Trophoblast cell (in vitro differentiated cells and primary cell): ENCODE results near the gene UCK2.

Source experiments
- DNase-seq, 2 donors: peaks; one replicate each; pipeline ENCODE4 v3.0.0-alpha.2; 2016
- H2AFZ ChIP-seq: 2 replicates; pipeline ENCODE4 v1.6.1; 2013; ENCODE audit warnings: low read length, moderate library complexity, mild to moderate bottlenecking; ENCODE audit not compliant: insufficient read depth, poor library complexity
- H2AK5ac ChIP-seq: 2 replicates; pipeline ENCODE4 v1.6.1; 2013; ENCODE audit warnings: mild to moderate bottlenecking, low read length
- H2BK120ac ChIP-seq: 2 replicates; pipeline ENCODE4 v1.6.1; 2013; ENCODE audit warnings: low read length, mild to moderate bottlenecking, moderate library complexity; ENCODE audit not compliant: insufficient read depth, poor library complexity
- H2BK12ac ChIP-seq: 2 replicates; pipeline ENCODE4 v1.6.1; 2013; ENCODE audit warnings: mild to moderate bottlenecking, low read length, moderate library complexity
- H2BK5ac ChIP-seq: 2 replicates; pipeline ENCODE4 v1.6.1; 2013; ENCODE audit warnings: low read length, low read depth, moderate library complexity, mild to moderate bottlenecking; ENCODE audit not compliant: poor library complexity
- H3K14ac ChIP-seq: 2 replicates; pipeline ENCODE4 v1.6.1; 2013; ENCODE audit warnings: mild to moderate bottlenecking, low read length
- H3K18ac ChIP-seq: 2 replicates; pipeline ENCODE4 v1.6.1; 2013; ENCODE audit warnings: mild to moderate bottlenecking, low read length
- H3K23ac ChIP-seq: 2 replicates; pipeline ENCODE4 v1.6.1; 2013; ENCODE audit warnings: low read length
- H3K27ac ChIP-seq: 2 replicates; pipeline ENCODE4 v1.5.1; 2013; ENCODE audit warnings: low read depth, mild to moderate bottlenecking, inconsistent platforms, low read length, moderate library complexity
- H3K27me3 ChIP-seq: 2 replicates; pipeline ENCODE4 v1.6.1; 2013; ENCODE audit warnings: inconsistent platforms, mild to moderate bottlenecking, low read length, moderate library complexity; ENCODE audit not compliant: insufficient read depth
- H3K36me3 ChIP-seq, 2 experiments: 1 replicate in 1 of 2; 2 replicates in 1 of 2; pipeline ENCODE4 v1.6.1; 2013; ENCODE audit warnings: low read length in 2 of 2, mild to moderate bottlenecking in 2 of 2, moderate library complexity in 1 of 2; ENCODE audit not compliant: insufficient read depth in 2 of 2, control insufficient read depth in 1 of 2
- H3K4ac ChIP-seq: 2 replicates; pipeline ENCODE4 v1.6.1; 2013; ENCODE audit warnings: low read depth, mild to moderate bottlenecking, low read length, moderate library complexity
- H3K4me1 ChIP-seq, 2 experiments: 1 replicate in 1 of 2; 2 replicates in 1 of 2; pipeline ENCODE4 v1.6.1; 2013; ENCODE audit warnings: low read length in 2 of 2, mild to moderate bottlenecking in 2 of 2, moderate library complexity in 1 of 2; ENCODE audit not compliant: insufficient read depth in 2 of 2, control insufficient read depth in 1 of 2
- H3K4me2 ChIP-seq: 2 replicates; pipeline ENCODE4 v1.6.1; 2013; ENCODE audit warnings: inconsistent platforms, mild to moderate bottlenecking, low read length, moderate library complexity
- H3K4me3 ChIP-seq: 2 replicates; pipeline ENCODE4 v1.5.1; 2013; ENCODE audit warnings: mild to moderate bottlenecking, low read depth, low read length, inconsistent platforms
- H3K79me1 ChIP-seq: one replicate; pipeline ENCODE4 v1.6.1; 2013; ENCODE audit warnings: low read length
- H3K79me2 ChIP-seq: 2 replicates; pipeline ENCODE4 v1.6.1; 2013; ENCODE audit warnings: low read length, mild to moderate bottlenecking; ENCODE audit not compliant: control insufficient read depth, insufficient read depth, poor library complexity
- H3K9ac ChIP-seq: 2 replicates; pipeline ENCODE4 v1.6.1; 2013; ENCODE audit warnings: mild to moderate bottlenecking, low read length
- H3K9me3 ChIP-seq: 2 replicates; pipeline ENCODE4 v1.6.1; 2013; ENCODE audit warnings: low read depth, mild to moderate bottlenecking, control low read depth, inconsistent platforms, low read length; ENCODE audit not compliant: insufficient read depth
- H4K12ac ChIP-seq: 2 replicates; pipeline ENCODE4 v1.6.1; 2013; ENCODE audit warnings: low read depth, mild to moderate bottlenecking, low read length, moderate library complexity
- H4K8ac ChIP-seq: 2 replicates; pipeline ENCODE4 v1.6.1; 2013; ENCODE audit warnings: low read depth, mild to moderate bottlenecking, low read length, moderate library complexity
- H4K91ac ChIP-seq: one replicate; pipeline ENCODE4 v1.6.1; 2013; ENCODE audit warnings: low read depth, mild to moderate bottlenecking, low read length, moderate library complexity
- WGBS: extraction: QIAGEN DNeasy Blood & Tissue Kit; methylation state at CpG from one replicate; pipeline ENCODE4 v1.1.7; 2013; ENCODE audit warnings: missing lambda C conversion rate; ENCODE audit not compliant: insufficient read length, insufficient coverage; ENCODE audit errors: extremely low coverage; 5-methylcytosine and 5-hydroxymethylcytosine counted together

Gene UCK2

GRCh38 chr1:165873481-165873880 is 46.1 kb downstream of the UCK2 start:
- no peaks in the 10 kb centered on the region for H3K79me2 ChIP-seq
- no peaks in the 10 kb centered on the region for H3K27me3 ChIP-seq
- no peak overlapping the region for H3K4ac ChIP-seq
- no peak overlapping the region for H2AK5ac ChIP-seq
- H2AFZ ChIP-seq, result no peak overlapping the region
- no peak overlapping the region for H4K12ac ChIP-seq
- peaks cover 2 to 9% of the 10 kb centered on the region in 2 experiments for H3K4me1 ChIP-seq
- no peak overlapping the region for H2BK120ac ChIP-seq
- H3K27ac ChIP-seq, result no peak overlapping the region
- no peak overlapping the region for H3K4me2 ChIP-seq
- H2BK5ac ChIP-seq, result no peak overlapping the region
- no peaks in the 10 kb centered on the region for H3K36me3 ChIP-seq
- H3K9ac ChIP-seq, result no peak overlapping the region
- DNase-seq, result no peak
- no CpG with 5 or more reads among the region's 5 CpGs for WGBS
- no peak overlapping the region for H3K23ac ChIP-seq
- no peak overlapping the region for H3K18ac ChIP-seq
- no peak overlapping the region for H4K91ac ChIP-seq
- H3K79me1 ChIP-seq, result no peaks in the 10 kb centered on the region
- no peak overlapping the region for H3K14ac ChIP-seq
- H2BK12ac ChIP-seq, result no peak overlapping the region
- H4K8ac ChIP-seq, result no peak overlapping the region
- H3K4me3 ChIP-seq, result no peak overlapping the region
- H3K9me3 ChIP-seq, result no peaks in the 10 kb centered on the region

DNA sequence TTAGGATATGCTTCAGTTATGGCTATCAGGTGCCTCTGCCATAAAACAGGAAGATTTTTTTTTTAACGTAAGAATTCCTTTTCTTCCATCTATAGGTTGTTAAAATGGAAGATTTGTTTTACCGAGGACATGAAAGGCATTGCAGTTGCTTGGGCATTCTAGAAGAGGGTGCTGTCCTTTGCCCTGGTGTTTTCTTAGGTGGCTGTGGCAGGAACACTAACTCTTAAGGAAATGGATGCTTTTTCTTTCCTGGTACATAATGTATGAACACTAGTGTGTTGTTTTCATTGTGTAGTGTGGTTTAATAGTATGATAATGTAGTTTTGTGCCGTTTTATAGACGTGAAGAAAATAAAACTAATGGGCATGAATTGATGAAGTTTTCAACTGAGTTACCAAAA is 47.2 kb downstream of the UCK2 start:
- DNase-seq, result no peak
- H2AK5ac ChIP-seq, result no peak overlapping the region
- H3K79me1 ChIP-seq, result no peaks in the 10 kb centered on the region
- no peaks in the 10 kb centered on the region for H3K36me3 ChIP-seq
- no peaks in the 10 kb centered on the region for H3K79me2 ChIP-seq
- 100% methylated on average over 2 of the region's 4 CpGs for WGBS
- no peak overlapping the region for H2AFZ ChIP-seq
- H3K18ac ChIP-seq, result no peak overlapping the region
- peaks cover 2 to 9% of the 10 kb centered on the region in 2 experiments for H3K4me1 ChIP-seq
- no peak overlapping the region for H3K4ac ChIP-seq
- no peak overlapping the region for H2BK12ac ChIP-seq
- no peak overlapping the region for H3K27ac ChIP-seq
- no peak overlapping the region for H4K8ac ChIP-seq
- H3K9ac ChIP-seq, result no peak overlapping the region
- H3K23ac ChIP-seq, result no peak overlapping the region
- no peak overlapping the region for H3K4me2 ChIP-seq
- H4K91ac ChIP-seq, result no peak overlapping the region
- no peak overlapping the region for H4K12ac ChIP-seq
- H3K9me3 ChIP-seq, result no peaks in the 10 kb centered on the region
- no peaks in the 10 kb centered on the region for H3K27me3 ChIP-seq
- H3K4me3 ChIP-seq, result no peak overlapping the region
- no peak overlapping the region for H2BK120ac ChIP-seq
- H3K14ac ChIP-seq, result no peak overlapping the region
- no peak overlapping the region for H2BK5ac ChIP-seq

DNA sequence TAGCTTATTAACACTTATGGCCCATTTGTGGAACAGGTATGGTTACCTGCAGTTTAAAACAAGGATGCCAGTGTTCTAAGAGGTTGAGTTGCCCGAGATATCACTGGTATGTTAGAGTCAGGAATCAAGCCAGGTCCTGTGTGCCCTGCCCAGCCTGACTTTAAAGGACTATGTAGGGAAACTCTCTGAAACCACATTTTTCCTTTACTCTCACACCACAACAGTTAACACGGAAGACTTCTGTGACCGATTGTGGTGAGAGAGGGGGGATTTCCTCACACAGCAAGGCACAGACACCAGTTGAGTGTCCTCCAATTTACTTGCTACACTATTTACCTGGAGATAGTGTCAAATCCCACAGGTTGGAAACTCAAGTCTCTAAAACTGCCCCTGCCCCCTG is 47.8 kb downstream of the UCK2 start:
- H2BK12ac ChIP-seq, result no peak overlapping the region
- no peak overlapping the region for H3K4me2 ChIP-seq
- H3K27me3 ChIP-seq, result no peaks in the 10 kb centered on the region
- no peak overlapping the region for H3K27ac ChIP-seq
- no peak for DNase-seq
- H3K4me3 ChIP-seq, result no peak overlapping the region
- no peak overlapping the region for H3K18ac ChIP-seq
- H3K14ac ChIP-seq, result no peak overlapping the region
- no peaks in the 10 kb centered on the region for H3K79me1 ChIP-seq
- no peak overlapping the region for H4K91ac ChIP-seq
- no peak overlapping the region for H3K4ac ChIP-seq
- H4K12ac ChIP-seq, result no peak overlapping the region
- no peak overlapping the region for H2BK120ac ChIP-seq
- H3K9me3 ChIP-seq, result no peaks in the 10 kb centered on the region
- H3K23ac ChIP-seq, result no peak overlapping the region
- H3K36me3 ChIP-seq, result no peaks in the 10 kb centered on the region
- H3K79me2 ChIP-seq, result no peaks in the 10 kb centered on the region
- H4K8ac ChIP-seq, result no peak overlapping the region
- no peak overlapping the region for H2AK5ac ChIP-seq
- no peak overlapping the region for H2AFZ ChIP-seq
- peaks cover 2 to 9% of the 10 kb centered on the region in 2 experiments for H3K4me1 ChIP-seq
- H3K9ac ChIP-seq, result no peak overlapping the region
- no CpG with 5 or more reads among the region's 3 CpGs for WGBS
- H2BK5ac ChIP-seq, result no peak overlapping the region

DNA sequence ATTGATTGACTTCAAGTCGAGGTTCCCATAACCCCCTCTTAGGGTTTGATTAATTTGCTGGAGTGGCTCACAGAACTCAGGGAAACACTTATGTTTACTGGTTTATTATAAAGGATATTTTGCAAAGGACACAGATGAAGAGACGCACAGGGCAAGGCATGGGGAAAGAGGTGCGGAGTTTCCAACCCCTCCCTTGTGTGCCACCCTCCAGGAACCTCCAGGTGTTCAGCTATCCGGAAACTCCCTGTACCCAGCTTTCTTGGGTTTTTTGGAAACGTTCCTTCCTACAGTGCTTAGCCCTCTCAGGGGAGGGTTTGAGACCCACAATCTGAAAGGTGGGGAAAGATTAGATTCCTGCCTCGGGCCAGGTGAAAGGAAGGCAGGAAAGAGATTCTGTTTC is 48.2 kb downstream of the UCK2 start:
- Histone ChIP-seq H3K79me2 (peaks cover under 1% of the 10 kb centered on the region), H3K9me3 (no peaks in the 10 kb centered on the region), H3K27ac (no peak overlapping the region), H3K14ac (no peak overlapping the region), H3K4me3 (no peak overlapping the region), H3K4ac (peak overlapping the region; percentile 75), H3K79me1 (no peaks in the 10 kb centered on the region), H2AK5ac (no peak overlapping the region), H2BK120ac (no peak overlapping the region), H3K4me2 (no peak overlapping the region), H4K91ac (no peak overlapping the region), H3K23ac (no peak overlapping the region), H4K12ac (peak overlapping the region; percentile 24), H2AFZ (no peak overlapping the region), H3K9ac (no peak overlapping the region), H3K18ac (no peak overlapping the region), H4K8ac (peak overlapping the region; percentile 23), H3K36me3 (no peaks in the 10 kb centered on the region), H2BK12ac (no peak overlapping the region), H3K4me1 (peaks cover 2 to 9% of the 10 kb centered on the region in 2 experiments), H2BK5ac (no peak overlapping the region), H3K27me3 (no peaks in the 10 kb centered on the region)
- no CpG with 5 or more reads among the region's 6 CpGs for WGBS
- DNase-seq, result no peak
